ENCODE results near the gene PHACTR1. TPM values are rescaled to one million over a fixed set of nuclear protein-coding genes. Genes with fewer than 3 reads are reported as not detected.

PHACTR1 gene
- total RNA-seq, 2 experiments from 2014 or later, result 0.79 to 1.5 TPM

- H3K36me3 Mint-ChIP-seq, result no peaks in the 10 kb centered on the region
- H3K4me1 Mint-ChIP-seq, result no peaks in the 10 kb centered on the region
- no peak overlapping the region for H3K4me3 Mint-ChIP-seq
- ATAC-seq (ENCODE audit: low read depth) (no peak), DNase-seq (no peak)
- H3K27ac Mint-ChIP-seq, result no peak overlapping the region
- no peaks in the 10 kb centered on the region for H3K9me3 Mint-ChIP-seq
- POLR2A ChIA-PET, result no interaction called here
- peaks cover 8% of the 10 kb centered on the region for H3K27me3 Mint-ChIP-seq
Measured at GRCh38 chr6:12800120-12800519, 83.6 kb downstream of the PHACTR1 start.

GRCh38 chr6:12801141-12801540 is 84.6 kb downstream of the PHACTR1 start:
- Mint-ChIP-seq H3K9me3 (no peaks in the 10 kb centered on the region), H3K27ac (no peak overlapping the region), H3K4me1 (no peaks in the 10 kb centered on the region), H3K36me3 (no peaks in the 10 kb centered on the region), H3K4me3 (no peak overlapping the region), H3K27me3 (peaks cover 12% of the 10 kb centered on the region)
- DNase-seq (no peak), ATAC-seq (ENCODE audit: low read depth) (no peak)
- POLR2A ChIA-PET, result no interaction called here

- Mint-ChIP-seq H3K36me3 (no peaks in the 10 kb centered on the region), H3K4me3 (no peak overlapping the region), H3K4me1 (no peaks in the 10 kb centered on the region), H3K27ac (no peak overlapping the region), H3K9me3 (no peaks in the 10 kb centered on the region), H3K27me3 (peaks cover 12% of the 10 kb centered on the region)
- POLR2A ChIA-PET, result no interaction called here
- ATAC-seq (ENCODE audit: low read depth) (no peak), DNase-seq (no peak)
Measured at GRCh38 chr6:12802440-12802839, 85.9 kb downstream of the PHACTR1 start.

DNA sequence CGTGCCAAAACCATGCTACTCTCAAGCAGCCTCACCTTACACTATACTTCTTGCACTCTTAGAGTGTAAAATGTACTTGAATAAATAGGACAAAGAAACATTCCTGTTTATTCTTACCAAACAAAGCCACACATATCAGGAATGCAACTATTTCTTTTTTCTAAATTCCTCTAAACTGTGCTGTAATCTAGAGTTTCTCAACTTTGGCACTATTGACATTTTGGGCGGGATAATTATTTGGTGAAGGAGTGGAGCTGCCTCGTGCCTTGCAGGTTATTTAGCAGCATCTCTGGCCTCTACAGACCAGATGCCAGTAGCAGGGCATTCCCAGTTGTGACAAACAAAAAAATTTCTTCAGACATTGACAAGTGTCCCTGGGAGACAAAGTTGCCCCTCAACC is 86.9 kb downstream of the PHACTR1 start:
- no peaks in the 10 kb centered on the region for H3K9me3 Mint-ChIP-seq
- H3K27ac Mint-ChIP-seq, result no peak overlapping the region
- POLR2A ChIA-PET, result no interaction called here
- no peaks in the 10 kb centered on the region for H3K4me1 Mint-ChIP-seq
- H3K36me3 Mint-ChIP-seq, result no peaks in the 10 kb centered on the region
- ATAC-seq (ENCODE audit: low read depth), result no peak
- DNase-seq, result no peak
- peaks cover 12% of the 10 kb centered on the region for H3K27me3 Mint-ChIP-seq
- H3K4me3 Mint-ChIP-seq, result no peak overlapping the region

- no peak for ATAC-seq (ENCODE audit: low read depth)
- POLR2A ChIA-PET, result no interaction called here
- H3K27me3 Mint-ChIP-seq, result peaks cover 16% of the 10 kb centered on the region
- no peaks in the 10 kb centered on the region for H3K36me3 Mint-ChIP-seq
- H3K9me3 Mint-ChIP-seq, result no peaks in the 10 kb centered on the region
- H3K4me1 Mint-ChIP-seq, result no peaks in the 10 kb centered on the region
- DNase-seq, result no peak
- no peak overlapping the region for H3K4me3 Mint-ChIP-seq
- H3K27ac Mint-ChIP-seq, result no peak overlapping the region
Measured at GRCh38 chr6:12804952-12805645, 88.5 kb downstream of the PHACTR1 start.

GRCh38 chr6:12806136-12806535 is 89.6 kb downstream of the PHACTR1 start:
- Mint-ChIP-seq H3K36me3 (no peaks in the 10 kb centered on the region), H3K9me3 (no peaks in the 10 kb centered on the region), H3K4me1 (no peaks in the 10 kb centered on the region), H3K27ac (no peak overlapping the region), H3K27me3 (peaks cover 16% of the 10 kb centered on the region), H3K4me3 (no peak overlapping the region)
- DNase-seq, result no peak
- no peak for ATAC-seq (ENCODE audit: low read depth)
- POLR2A ChIA-PET, result no interaction called here

DNA sequence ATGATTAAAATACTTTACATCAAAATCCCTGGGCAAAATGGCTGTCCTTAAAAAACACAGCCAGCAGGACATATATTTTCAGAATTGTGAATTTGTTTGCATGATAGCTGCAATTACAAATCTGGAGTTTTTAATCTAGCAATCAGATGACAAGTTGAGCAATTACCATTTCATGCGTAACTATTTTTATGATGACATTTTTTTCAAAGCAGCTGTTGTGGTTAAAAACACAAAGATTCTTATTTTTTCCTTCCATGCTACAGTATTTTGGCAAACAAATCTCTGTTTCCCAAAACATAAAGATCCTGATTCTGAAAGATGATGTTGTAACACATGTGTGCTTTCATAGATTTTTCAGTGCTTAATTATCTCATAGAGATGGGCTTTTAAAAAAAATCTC is 90.2 kb downstream of the PHACTR1 start:
- Mint-ChIP-seq H3K4me3 (no peak overlapping the region), H3K27ac (no peak overlapping the region), H3K4me1 (no peaks in the 10 kb centered on the region), H3K36me3 (no peaks in the 10 kb centered on the region), H3K27me3 (peaks cover 13% of the 10 kb centered on the region), H3K9me3 (no peaks in the 10 kb centered on the region)
- POLR2A ChIA-PET, result no interaction called here
- no peak for DNase-seq
- no peak for ATAC-seq (ENCODE audit: low read depth)

DNA sequence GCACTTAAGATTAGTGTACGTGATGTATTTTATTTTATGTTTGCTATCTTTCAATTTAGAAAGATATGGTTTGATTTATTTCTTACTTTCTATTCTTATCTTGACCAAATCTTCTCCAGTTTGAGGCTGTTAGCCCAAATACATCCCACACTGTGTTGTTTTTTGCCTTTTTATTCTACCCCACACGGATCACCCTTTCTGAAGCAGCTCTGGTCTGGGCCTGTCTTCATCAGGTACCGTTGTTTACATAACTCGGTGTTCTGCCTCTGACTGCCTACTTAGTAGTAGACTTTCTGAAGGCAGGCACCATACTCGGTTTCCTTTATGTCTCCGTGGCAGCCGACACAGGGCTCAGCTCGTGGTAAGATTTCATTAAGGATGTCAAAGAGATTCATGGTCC is 95.0 kb downstream of the PHACTR1 start:
- Mint-ChIP-seq H3K9me3 (no peaks in the 10 kb centered on the region), H3K4me1 (no peaks in the 10 kb centered on the region), H3K4me3 (no peak overlapping the region), H3K36me3 (no peaks in the 10 kb centered on the region), H3K27me3 (peaks cover 4% of the 10 kb centered on the region), H3K27ac (no peak overlapping the region)
- ATAC-seq (ENCODE audit: low read depth) (no peak), DNase-seq (no peak)
- POLR2A ChIA-PET, result no interaction called here

- DNase-seq (no peak), ATAC-seq (ENCODE audit: low read depth) (no peak)
- H3K27ac Mint-ChIP-seq, result no peak overlapping the region
- H3K4me1 Mint-ChIP-seq, result no peaks in the 10 kb centered on the region
- no peak overlapping the region for H3K4me3 Mint-ChIP-seq
- H3K27me3 Mint-ChIP-seq, result peaks cover 4% of the 10 kb centered on the region
- H3K36me3 Mint-ChIP-seq, result no peaks in the 10 kb centered on the region
- H3K9me3 Mint-ChIP-seq, result no peaks in the 10 kb centered on the region
- POLR2A ChIA-PET, result no interaction called here
Measured at GRCh38 chr6:12813321-12813720, 96.8 kb downstream of the PHACTR1 start.

DNA sequence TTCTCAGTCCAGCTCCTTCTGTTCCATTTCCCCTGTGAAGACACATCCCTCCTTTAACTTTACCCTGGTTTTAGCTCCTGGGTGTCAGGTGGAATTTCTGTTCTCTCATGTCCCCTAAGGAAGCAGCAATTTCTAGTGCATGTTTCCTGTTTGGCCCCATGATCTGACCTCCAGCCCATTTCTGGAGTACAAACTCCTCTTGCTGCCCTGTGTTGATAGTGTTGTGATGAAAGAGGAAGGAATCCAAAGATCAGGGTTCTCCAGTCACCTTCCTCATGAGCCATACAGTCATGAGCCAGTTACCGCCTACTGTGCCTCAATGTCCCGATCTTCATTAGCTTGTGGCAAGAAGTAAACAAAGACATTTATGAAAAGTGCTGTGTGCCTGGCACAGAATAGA is 97.4 kb downstream of the PHACTR1 start:
- no peak for ATAC-seq (ENCODE audit: low read depth)

DNA sequence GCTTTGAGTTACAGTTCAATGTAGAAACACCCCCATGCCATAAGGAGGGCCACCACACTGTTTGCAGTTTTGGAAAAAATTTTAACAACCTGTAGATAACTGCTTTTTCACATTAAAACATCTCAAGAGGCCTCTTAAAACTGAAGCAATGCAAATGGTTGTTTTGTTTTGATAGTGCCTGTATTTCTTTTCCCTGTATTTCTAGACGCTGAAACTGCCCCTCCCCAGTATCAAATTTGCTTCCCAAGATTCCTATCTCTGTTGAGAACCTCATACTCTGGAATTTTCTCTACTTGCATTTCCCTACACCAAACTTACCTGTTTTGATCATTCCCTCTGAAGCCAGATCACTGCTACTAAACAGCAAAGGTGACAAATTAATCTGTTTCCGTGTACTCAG is 98.5 kb downstream of the PHACTR1 start:
- no peak for ATAC-seq (ENCODE audit: low read depth)
- Mint-ChIP-seq H3K4me1 (peaks cover 4% of the 10 kb centered on the region), H3K4me3 (no peak overlapping the region), H3K27ac (no peak overlapping the region), H3K27me3 (peaks cover 4% of the 10 kb centered on the region), H3K36me3 (no peaks in the 10 kb centered on the region), H3K9me3 (no peaks in the 10 kb centered on the region)
- no peak for DNase-seq
- POLR2A ChIA-PET, result no interaction called here

More for the DNA sequence above, 97.4 kb downstream of the PHACTR1 start:
- no peak for DNase-seq
- peaks cover under 1% of the 10 kb centered on the region for H3K4me1 Mint-ChIP-seq
- H3K27me3 Mint-ChIP-seq, result peaks cover 1% of the 10 kb centered on the region
- POLR2A ChIA-PET, result no interaction called here
- H3K9me3 Mint-ChIP-seq, result no peaks in the 10 kb centered on the region
- H3K27ac Mint-ChIP-seq, result no peak overlapping the region
- H3K36me3 Mint-ChIP-seq, result no peaks in the 10 kb centered on the region
- no peak overlapping the region for H3K4me3 Mint-ChIP-seq

DNA sequence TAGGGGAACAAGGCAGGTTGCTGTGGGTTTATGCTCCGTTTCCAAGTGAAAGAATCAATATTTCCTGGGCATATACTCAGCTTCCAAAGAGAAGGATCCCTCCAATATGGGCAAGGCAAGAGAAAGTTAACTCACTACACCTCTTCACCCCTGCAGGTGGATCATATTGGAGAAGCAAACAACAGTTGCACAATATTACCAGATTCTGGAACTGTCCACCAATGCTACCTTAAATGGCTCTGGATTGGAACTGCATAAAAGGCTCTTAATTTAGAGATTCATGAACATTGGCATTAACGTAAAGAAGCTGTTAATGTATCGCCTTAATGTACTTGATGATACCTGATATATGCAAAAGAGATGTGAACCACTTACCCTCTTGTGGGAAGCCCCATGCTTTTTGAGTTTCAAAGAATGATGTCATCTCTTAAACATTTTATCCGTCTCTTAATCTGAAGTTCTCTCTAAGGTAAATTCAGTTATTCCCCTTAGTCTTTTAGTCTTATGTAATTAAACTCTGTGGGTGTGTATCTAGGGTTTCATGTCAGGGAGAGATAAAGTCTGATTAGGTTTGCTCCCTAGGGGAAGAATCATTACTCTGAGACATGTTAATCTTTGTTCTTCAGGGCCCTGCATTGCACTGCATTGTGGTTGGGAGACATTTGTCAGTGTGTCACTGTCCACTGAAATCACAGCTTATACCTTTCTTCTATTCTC is 99.5 kb downstream of the PHACTR1 start:
- H3K27ac Mint-ChIP-seq, result no peak overlapping the region
- POLR2A ChIA-PET, result no interaction called here
- ATAC-seq (ENCODE audit: low read depth) (no peak), DNase-seq (no peak)
- H3K9me3 Mint-ChIP-seq, result no peaks in the 10 kb centered on the region
- H3K4me1 Mint-ChIP-seq, result peaks cover 4% of the 10 kb centered on the region
- no peaks in the 10 kb centered on the region for H3K36me3 Mint-ChIP-seq
- peaks cover 11% of the 10 kb centered on the region for H3K27me3 Mint-ChIP-seq
- H3K4me3 Mint-ChIP-seq, result no peak overlapping the region

- H3K9me3 Mint-ChIP-seq, result no peaks in the 10 kb centered on the region
- DNase-seq (no peak), ATAC-seq (ENCODE audit: low read depth) (no peak)
- peaks cover 4% of the 10 kb centered on the region for H3K4me1 Mint-ChIP-seq
- H3K27me3 Mint-ChIP-seq, result peaks cover 17% of the 10 kb centered on the region
- H3K4me3 Mint-ChIP-seq, result no peak overlapping the region
- no peaks in the 10 kb centered on the region for H3K36me3 Mint-ChIP-seq
- no peak overlapping the region for H3K27ac Mint-ChIP-seq
- POLR2A ChIA-PET, result no interaction called here
Measured at GRCh38 chr6:12818324-12818723, 101.8 kb downstream of the PHACTR1 start.

DNA sequence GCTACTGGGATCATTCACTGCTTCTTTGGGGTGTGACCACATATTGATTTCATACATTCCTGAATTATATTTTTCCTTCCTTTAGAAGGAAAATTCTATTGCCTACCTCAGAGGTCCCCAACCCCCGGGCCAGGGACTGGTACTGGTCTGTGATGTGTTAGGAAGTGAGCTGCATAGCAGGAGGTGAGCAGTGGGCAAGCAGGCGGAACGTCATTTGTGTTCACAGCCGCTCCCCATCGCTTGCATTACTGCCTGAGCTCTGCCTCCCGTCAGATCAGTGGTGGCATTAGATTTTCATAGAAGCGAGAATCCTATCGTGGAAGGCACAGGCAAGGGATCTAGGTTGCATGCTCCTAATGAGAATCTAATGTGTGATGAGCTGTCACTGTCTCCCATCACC is 107.3 kb downstream of the PHACTR1 start:
- POLR2A ChIA-PET, result no interaction called here
- peaks cover 22% of the 10 kb centered on the region for H3K27me3 Mint-ChIP-seq
- DNase-seq (no peak), ATAC-seq (ENCODE audit: low read depth) (no peak)
- no peak overlapping the region for H3K27ac Mint-ChIP-seq
- H3K36me3 Mint-ChIP-seq, result no peaks in the 10 kb centered on the region
- no peak overlapping the region for H3K4me3 Mint-ChIP-seq
- peaks cover 4% of the 10 kb centered on the region for H3K4me1 Mint-ChIP-seq
- H3K9me3 Mint-ChIP-seq, result no peaks in the 10 kb centered on the region
